Chondrocyte (in vitro differentiated cells): ENCODE measurements around the gene MOCOS. TPM values are rescaled to one million over a fixed set of nuclear protein-coding genes. Genes with fewer than 3 reads are reported as not detected.

Experiments
- DNase-seq: peaks from one replicate; pipeline ENCODE4 v3.0.0; 2021; ENCODE audit warnings: mixed read lengths, low spot score
- H3K27ac Mint-ChIP-seq: one replicate; pipeline ENCODE4 v1.8.0; 2021; ENCODE audit warnings: mild to moderate bottlenecking, moderate library complexity, mixed read lengths; ENCODE audit not compliant: unreplicated experiment
- H3K27me3 Mint-ChIP-seq: 2 replicates; pipeline ENCODE4 v1.8.0; 2021; ENCODE audit warnings: low read depth, mixed read lengths
- H3K36me3 Mint-ChIP-seq: 2 replicates; pipeline ENCODE4 v1.8.0; 2021; ENCODE audit warnings: low read depth, mixed read lengths
- H3K4me1 Mint-ChIP-seq: 2 replicates; pipeline ENCODE4 v1.8.0; 2021; ENCODE audit warnings: low read depth, mild to moderate bottlenecking, mixed read lengths
- H3K4me3 Mint-ChIP-seq: one replicate; pipeline ENCODE4 v1.8.0; 2021; ENCODE audit warnings: mild to moderate bottlenecking, moderate library complexity, mixed read lengths; ENCODE audit not compliant: unreplicated experiment
- H3K9me3 Mint-ChIP-seq: 2 replicates; pipeline ENCODE4 v1.8.0; 2021; ENCODE audit warnings: low read depth, mixed read lengths
- total RNA-seq: library from RNA; stranded (reverse); gene quantifications from 3 replicates; pipeline ENCODE4 v1.2.1, GENCODE V29; 2021
- TF ChIP-seq, protein P1 (sequence below): fragments of 200-600 bp; sonication (generic); IDR thresholded peaks from 2 replicates; pipeline ENCODE4 v1.5.0; 2021; ENCODE audit warnings: antibody characterized with exemption, mild to moderate bottlenecking, moderate library complexity

Gene MOCOS
- total RNA-seq, 1 donor from 2014 or later: 13.2 TPM

- Mint-ChIP-seq H3K27me3 (no peaks in the 10 kb centered on the region), H3K4me1 (peaks cover 20% of the 10 kb centered on the region), H3K4me3 (no peak overlapping the region), H3K36me3 (peaks cover 10% of the 10 kb centered on the region), H3K27ac (peak overlapping the region; percentile 91), H3K9me3 (no peaks in the 10 kb centered on the region)
- TF ChIP-seq, protein P1, sequence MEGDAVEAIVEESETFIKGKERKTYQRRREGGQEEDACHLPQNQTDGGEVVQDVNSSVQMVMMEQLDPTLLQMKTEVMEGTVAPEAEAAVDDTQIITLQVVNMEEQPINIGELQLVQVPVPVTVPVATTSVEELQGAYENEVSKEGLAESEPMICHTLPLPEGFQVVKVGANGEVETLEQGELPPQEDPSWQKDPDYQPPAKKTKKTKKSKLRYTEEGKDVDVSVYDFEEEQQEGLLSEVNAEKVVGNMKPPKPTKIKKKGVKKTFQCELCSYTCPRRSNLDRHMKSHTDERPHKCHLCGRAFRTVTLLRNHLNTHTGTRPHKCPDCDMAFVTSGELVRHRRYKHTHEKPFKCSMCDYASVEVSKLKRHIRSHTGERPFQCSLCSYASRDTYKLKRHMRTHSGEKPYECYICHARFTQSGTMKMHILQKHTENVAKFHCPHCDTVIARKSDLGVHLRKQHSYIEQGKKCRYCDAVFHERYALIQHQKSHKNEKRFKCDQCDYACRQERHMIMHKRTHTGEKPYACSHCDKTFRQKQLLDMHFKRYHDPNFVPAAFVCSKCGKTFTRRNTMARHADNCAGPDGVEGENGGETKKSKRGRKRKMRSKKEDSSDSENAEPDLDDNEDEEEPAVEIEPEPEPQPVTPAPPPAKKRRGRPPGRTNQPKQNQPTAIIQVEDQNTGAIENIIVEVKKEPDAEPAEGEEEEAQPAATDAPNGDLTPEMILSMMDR: no peak
- no peak for DNase-seq
Observed at GRCh38 chr18:36179562-36180355, 7.5 kb upstream of the MOCOS start.

DNA sequence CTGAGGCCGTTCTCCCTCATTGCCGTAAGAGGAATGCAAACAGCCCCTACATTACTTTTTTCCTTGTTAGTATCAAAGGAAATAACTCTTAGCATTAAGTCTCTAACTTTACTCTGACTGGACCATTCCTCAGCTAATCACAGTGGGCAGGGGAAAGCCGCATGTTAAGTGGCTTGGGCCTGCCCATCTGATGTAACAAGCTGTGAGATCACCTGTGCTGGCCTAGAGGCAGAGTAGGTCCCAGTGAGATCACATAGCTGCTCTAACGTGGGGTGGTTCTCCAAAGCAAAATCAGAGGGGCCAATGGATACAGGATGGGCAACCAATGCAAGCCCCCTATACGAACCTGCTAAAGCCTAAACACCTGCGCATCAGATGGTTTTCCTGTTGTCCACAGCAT, 5.9 kb upstream of the MOCOS start:
- no peak for DNase-seq
- Mint-ChIP-seq H3K27ac (peak overlapping the region; percentile 49), H3K4me1 (peaks cover 28% of the 10 kb centered on the region), H3K9me3 (no peaks in the 10 kb centered on the region), H3K27me3 (no peaks in the 10 kb centered on the region), H3K36me3 (peaks cover 5% of the 10 kb centered on the region), H3K4me3 (no peak overlapping the region)
- TF ChIP-seq, protein P1: no peak

- TF ChIP-seq, protein P1: no peak
- Mint-ChIP-seq H3K27ac (peak overlapping the region; percentile 17), H3K9me3 (no peaks in the 10 kb centered on the region), H3K36me3 (peaks cover 3% of the 10 kb centered on the region), H3K27me3 (no peaks in the 10 kb centered on the region), H3K4me1 (peaks cover 30% of the 10 kb centered on the region), H3K4me3 (no peak overlapping the region)
- no peak for DNase-seq
Observed at GRCh38 chr18:36181898-36182506, 5.3 kb upstream of the MOCOS start.

DNA sequence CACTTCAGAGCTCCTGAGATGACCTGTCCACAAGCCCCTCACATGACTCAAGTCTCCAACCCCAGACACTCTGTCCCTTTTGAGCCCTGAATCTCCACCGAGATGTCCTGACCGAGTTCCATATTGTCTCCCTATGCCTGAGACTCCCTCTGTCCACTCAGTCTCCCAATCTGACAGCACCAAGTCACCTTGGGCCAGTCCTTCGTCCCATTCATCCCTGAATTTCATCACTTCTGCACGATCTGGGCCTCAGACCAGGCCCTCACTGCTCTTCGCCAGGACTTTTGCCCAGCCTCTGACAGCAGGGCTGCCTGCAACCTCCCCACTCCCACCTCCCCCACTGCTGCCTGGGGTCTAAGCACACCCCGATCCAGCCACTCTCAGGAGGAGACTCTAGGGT, 4.3 kb upstream of the MOCOS start:
- Mint-ChIP-seq H3K9me3 (no peaks in the 10 kb centered on the region), H3K4me1 (peaks cover 33% of the 10 kb centered on the region), H3K36me3 (no peaks in the 10 kb centered on the region), H3K27me3 (no peaks in the 10 kb centered on the region), H3K4me3 (no peak overlapping the region), H3K27ac (peak overlapping the region; percentile 3)
- TF ChIP-seq, protein P1: no peak
- DNase-seq: no peak

GRCh38 chr18:36183987-36184386, 3.3 kb upstream of the MOCOS start:
- Mint-ChIP-seq H3K36me3 (no peaks in the 10 kb centered on the region), H3K27ac (no peak overlapping the region), H3K4me3 (no peak overlapping the region), H3K9me3 (no peaks in the 10 kb centered on the region), H3K4me1 (peaks cover 42% of the 10 kb centered on the region), H3K27me3 (no peaks in the 10 kb centered on the region)
- no peak for DNase-seq
- TF ChIP-seq, protein P1: no peak
